Endothelial cell of umbilical vein (primary cell): ENCODE measurements around the gene LUZP2. TPM values are rescaled to one million over a fixed set of nuclear protein-coding genes. Genes with fewer than 3 reads are reported as not detected.

Source experiments
- BruUV-seq: library from RNA; stranded (reverse); fragments of 400-500 nt; replicated peaks from 2 replicates; lab custom pipeline; 2021; lab: Mats Ljungman, UMichigan
- CTCF ChIA-PET: fragments of 300-600, 350-600 bp; sonication (Branson Sonifier 250); formaldehyde crosslinking; loops from one replicate; lab custom pipeline; 2021; ENCODE audit warnings: antibody characterized with exemption, inconsistent platforms; lab: Charles Lee
- POLR2A ChIA-PET: fragments of 300-600, 350-600 bp; sonication (Branson Sonifier 250); formaldehyde crosslinking; loops from one replicate; lab custom pipeline; 2021; ENCODE audit warnings: antibody characterized with exemption, inconsistent platforms; lab: Charles Lee
- DNase-seq: peaks from one replicate; pipeline ENCODE4 v3.0.0-alpha.2; 2011; ENCODE audit warnings: low read depth, low spot score
- FAIRE-seq: peaks from 2 replicates; lab custom pipeline; 2011; peaks lifted over from hg19 to GRCh38; lab: Jason Lieb, UNC
- H2AFZ ChIP-seq: 2 replicates; pipeline ENCODE4 v1.6.0; 2012; ENCODE audit warnings: low read depth, low read length, control low read depth, inconsistent platforms
- H3K27ac ChIP-seq: 2 replicates; pipeline ENCODE4 v1.5.1; 2011; ENCODE audit warnings: low read depth, mild to moderate bottlenecking, control low read depth, low read length, moderate library complexity; ENCODE audit not compliant: insufficient read depth
- H3K27me3 ChIP-seq, 2 experiments: 2 replicates each; pipeline versions ENCODE4 v1.6.0 to v1.6.1; 2011; ENCODE audit warnings: low read length in 2 of 2, mixed read lengths in 1 of 2; ENCODE audit not compliant: control insufficient read depth in 2 of 2, insufficient read depth in 2 of 2
- H3K36me3 ChIP-seq, 2 experiments: 2 replicates in 1 of 2; 3 replicates in 1 of 2; pipeline ENCODE4 v1.5.1; 2011; ENCODE audit warnings: low read length in 2 of 2, mild to moderate bottlenecking in 1 of 2, moderate library complexity in 1 of 2; ENCODE audit not compliant: control insufficient read depth in 2 of 2, insufficient read depth in 2 of 2; ENCODE audit errors: extremely low read depth in 1 of 2
- H3K4me1 ChIP-seq: 3 replicates; pipeline ENCODE4 v1.5.1; 2011; ENCODE audit warnings: mild to moderate bottlenecking, low read length; ENCODE audit not compliant: control insufficient read depth, insufficient read depth; ENCODE audit errors: extremely low read depth
- H3K4me2 ChIP-seq: 2 replicates; pipeline ENCODE4 v1.6.1; 2011; ENCODE audit warnings: low read length, control low read depth, mixed read lengths; ENCODE audit not compliant: insufficient read depth
- H3K4me3 ChIP-seq, 3 experiments: fragments of 200-600 bp in 1 of 3; sonication (generic), shearing (Covaris generic) in 1 of 3; replicated peaks in 1 of 3; 2 replicates each; pipeline ENCODE4 v1.5.1; 2011 to 2016; ENCODE audit warnings: control low read depth in 3 of 3, low read length in 3 of 3, mild to moderate bottlenecking in 2 of 3, inconsistent platforms in 1 of 3, low read depth in 1 of 3, moderate library complexity in 1 of 3; ENCODE audit not compliant: insufficient read depth in 1 of 3
- H3K79me2 ChIP-seq: 2 replicates; pipeline ENCODE4 v1.6.0; 2012; ENCODE audit warnings: low read length, inconsistent platforms; ENCODE audit not compliant: control insufficient read depth, insufficient read depth
- H3K9ac ChIP-seq: replicated peaks from 2 replicates; pipeline ENCODE3; 2011; ENCODE audit warnings: low read length, control low read depth; ENCODE audit not compliant: insufficient read depth; ENCODE audit errors: extremely low read depth
- H3K9me1 ChIP-seq: replicated peaks from 3 replicates; pipeline ENCODE4 v1.6.0; 2011; ENCODE audit warnings: mild to moderate bottlenecking, low read length; ENCODE audit not compliant: control insufficient read depth, insufficient read depth; ENCODE audit errors: extremely low read depth
- H3K9me3 ChIP-seq: replicated peaks from 2 replicates; pipeline ENCODE4 v1.5.1; 2012; ENCODE audit warnings: low read length, inconsistent platforms; ENCODE audit not compliant: control insufficient read depth, insufficient read depth
- H4K20me1 ChIP-seq: replicated peaks from 2 replicates; pipeline ENCODE3; 2011; ENCODE audit warnings: mild to moderate bottlenecking, low read length; ENCODE audit not compliant: control insufficient read depth, insufficient read depth; ENCODE audit errors: extremely low read depth
- CTCF ChIP-seq, 2 donors: IDR thresholded peaks; 1 replicate in 1 of 2; 2 replicates in 1 of 2; pipeline ENCODE4 v1.5.1; 2011; ENCODE audit warnings: low read length in 2 of 2, mild to moderate bottlenecking in 2 of 2, moderate library complexity in 2 of 2, control low read depth in 1 of 2, inconsistent platforms in 1 of 2, low read depth in 1 of 2; ENCODE audit not compliant: insufficient read depth in 1 of 2; ENCODE audit errors: extremely low read depth in 1 of 2
- EZH2 ChIP-seq: IDR thresholded peaks from 2 replicates; pipeline ENCODE4 v1.6.1; 2012; ENCODE audit warnings: borderline replicate concordance, low read depth, mild to moderate bottlenecking, moderate library complexity, low read length, inconsistent platforms; ENCODE audit not compliant: severe bottlenecking
- FOS ChIP-seq: IDR thresholded peaks from 2 replicates; pipeline ENCODE4 v1.6.1; 2011; ENCODE audit warnings: mild to moderate bottlenecking, low read length, moderate library complexity, borderline replicate concordance; ENCODE audit not compliant: insufficient read depth
- GATA2 ChIP-seq: IDR thresholded peaks from 2 replicates; pipeline ENCODE4 v1.7.0; 2011; ENCODE audit warnings: low read depth, mild to moderate bottlenecking, moderate library complexity, mixed read lengths, low read length; ENCODE audit not compliant: insufficient read length, insufficient read depth
- JUN ChIP-seq: IDR thresholded peaks from 2 replicates; pipeline ENCODE4 v1.6.1; 2011; ENCODE audit warnings: borderline replicate concordance, low read depth; ENCODE audit not compliant: insufficient read length, insufficient read depth
- MAX ChIP-seq: IDR thresholded peaks from 2 replicates; pipeline ENCODE4 v1.6.1; 2011; ENCODE audit not compliant: insufficient read depth, insufficient read length
- MYC ChIP-seq: IDR thresholded peaks from one replicate; pipeline ENCODE4 v1.6.1; 2011; ENCODE audit warnings: mild to moderate bottlenecking, low read depth, low read length
- POLR2A ChIP-seq: IDR thresholded peaks from 2 replicates; pipeline ENCODE4 v1.6.1; 2012; ENCODE audit warnings: low read depth, mild to moderate bottlenecking, control low read depth, low read length
- POLR2AphosphoS5 ChIP-seq: IDR thresholded peaks from 2 replicates; pipeline ENCODE4 v1.6.1; 2012; ENCODE audit warnings: low read depth, mild to moderate bottlenecking, control low read depth, low read length, moderate library complexity; ENCODE audit not compliant: insufficient read depth
- dilution Hi-C: fragments of 300-500 bp; cut with MboI; formaldehyde crosslinking; loops from one replicate; pipeline ENCODE4 v1.15.0; 2019; ENCODE audit warnings: low sequenced_read_pairs; ENCODE audit not compliant: extremely low pct_ligation_motif_present
- intact Hi-C: fragments of 100-400 bp; cut with micrococcal nuclease; formaldehyde crosslinking; loops from one replicate; pipeline ENCODE4 v1.10.0; 2022
- polyA plus RNA-seq, 4 experiments: library from polyadenylated mRNA; depleted of rRNA in 3 of 4; stranded (reverse) in 3 of 4; unstranded in 1 of 4; fragments of >200 nt; gene quantifications; 2 replicates each; pipeline versions ENCODE4 v1.2.1 to v1.2.3, GENCODE V29; 2011 to 2012; ENCODE audit warnings: missing spikeins in 1 of 4
- total RNA-seq: library from RNA; stranded (reverse); gene quantifications from 2 replicates; pipeline ENCODE4 v1.2.3, GENCODE V29; 2021

LUZP2 gene
- total and polyA plus RNA-seq, 2 donors (not counting 3 experiments of a cell fraction or from before 2014, with no cell fraction given) = 0.07 TPM; not detected in 1

DNA sequence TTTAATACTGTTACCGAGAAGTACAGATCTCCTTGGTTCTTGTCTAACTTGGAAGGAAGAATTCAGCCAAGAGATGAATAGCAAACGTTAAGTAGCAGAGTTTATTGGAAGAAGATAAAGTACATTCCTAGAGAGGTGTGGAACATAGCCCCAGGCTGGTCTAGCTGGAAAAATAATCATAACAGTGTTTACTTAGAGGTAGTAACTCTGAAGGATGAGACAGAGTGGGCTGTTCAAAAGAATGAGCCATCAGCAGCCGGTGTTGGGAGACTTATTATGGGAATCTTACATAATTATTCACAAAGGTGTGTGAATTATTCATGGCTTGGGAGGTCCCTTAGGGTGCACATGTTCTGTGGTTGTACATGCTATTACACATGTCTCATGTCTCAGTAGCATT is 276.5 kb downstream of the LUZP2 start:
- CTCF ChIA-PET = no interaction called here
- H4K20me1 ChIP-seq = no peaks in the 10 kb centered on the region
- no peaks in the 10 kb centered on the region for H3K27me3 ChIP-seq
- intact Hi-C loops = no loop called here
- POLR2A ChIA-PET = no interaction called here
- H3K79me2 ChIP-seq = no peaks in the 10 kb centered on the region
- no peak for TF ChIP-seq GATA2
- TF ChIP-seq FOS = no peak
- TF ChIP-seq JUN = no peak
- no peak for TF ChIP-seq CTCF (IDR thresholded peaks at IDR 0.05; ENCODE audit: extremely low read depth in 1 of 2, insufficient read depth in 1 of 2, low read depth in 1 of 2, low read length in 2 of 2)
- no peak for TF ChIP-seq EZH2
- no peak for TF ChIP-seq MYC
- no peak for TF ChIP-seq POLR2A
- TF ChIP-seq POLR2AphosphoS5 = no peak
- no peak for TF ChIP-seq MAX
- no peaks in the 10 kb centered on the region for H3K4me1 ChIP-seq
- H3K9me3 ChIP-seq = no peaks in the 10 kb centered on the region
- H3K4me3 ChIP-seq = no peak overlapping the region
- no TSS peak for BruUV-seq
- no peak overlapping the region for H2AFZ ChIP-seq
- no peak overlapping the region for H3K4me2 ChIP-seq
- no peak overlapping the region for H3K27ac ChIP-seq
- no peaks in the 10 kb centered on the region for H3K36me3 ChIP-seq
- no peak for DNase-seq
- H3K9ac ChIP-seq = no peak overlapping the region
- H3K9me1 ChIP-seq = no peaks in the 10 kb centered on the region
- dilution Hi-C loops = no loop called here
- FAIRE-seq = no peak
